K562 (cell line): ENCODE results near the gene CPED1. TPM values are rescaled to one million over a fixed set of nuclear protein-coding genes. Genes with fewer than 3 reads are reported as not detected.

Experiments
- ATAC-seq: fragments of 200-7000 bp; cut with Tn5 transposase; 3 replicates; pipeline ENCODE4 v1.9.1; 2020; ENCODE audit warnings: moderate library complexity
- BruUV-seq: library from RNA; stranded (reverse); fragments of 400-500 nt; replicated peaks from 2 replicates; lab custom pipeline; 2021; lab: Mats Ljungman, UMichigan
- CTCF ChIA-PET: fragments of 300-600 bp; formaldehyde crosslinking; extraction: SDS; loops from one replicate; lab custom pipeline; 2021; ENCODE audit warnings: low intra/inter-chr PET ratio; lab: Yijun Ruan, JAX
- POLR2A ChIA-PET: fragments of 300-600, 350-650 bp; sonication (Branson Sonifier 250); formaldehyde crosslinking; extraction: SDS; loops from one replicate; lab custom pipeline; 2021; ENCODE audit warnings: antibody characterized with exemption, inconsistent platforms; lab: Yijun Ruan, JAX
- DNase-seq, 4 experiments: peaks; one replicate each; pipeline versions ENCODE4 v3.0.0 to v3.0.0-alpha.2; 2011 to 2018; ENCODE audit warnings: low spot score in 3 of 4, mixed read lengths in 3 of 4; ENCODE audit errors: extremely low read depth in 1 of 4
- FAIRE-seq: peaks from 2 replicates; lab custom pipeline; 2011; peaks lifted over from hg19 to GRCh38; lab: Jason Lieb, UNC
- H2AFZ ChIP-seq: 2 replicates; pipeline ENCODE4 v1.6.0; 2011; ENCODE audit warnings: low read depth, low read length, control low read depth, inconsistent platforms
- H3K27ac ChIP-seq: fragments of 200-600 bp; 3 replicates; pipeline ENCODE4 v1.8.0; 2011; ENCODE audit warnings: low read depth, mild to moderate bottlenecking, control low read depth, inconsistent platforms, low read length, moderate library complexity, mixed read lengths; ENCODE audit errors: extremely low read depth
- H3K27me3 ChIP-seq, 2 experiments: fragments of 300-600 bp in 1 of 2; 2 replicates in 1 of 2; 3 replicates in 1 of 2; pipeline versions ENCODE4 v1.6.0 to v1.8.0; 2011; ENCODE audit warnings: inconsistent platforms in 2 of 2, low read length in 2 of 2, mild to moderate bottlenecking in 1 of 2, mixed read lengths in 1 of 2, moderate library complexity in 1 of 2; ENCODE audit not compliant: control insufficient read depth in 2 of 2, insufficient read depth in 2 of 2
- H3K36me3 ChIP-seq: fragments of 300-600 bp; 3 replicates; pipeline ENCODE4 v1.8.0; 2011; ENCODE audit warnings: mild to moderate bottlenecking, low read length, inconsistent platforms; ENCODE audit not compliant: control insufficient read depth, insufficient read depth
- H3K4me1 ChIP-seq, 2 experiments: fragments of 200-600 bp in 1 of 2; replicated peaks in 1 of 2; 2 replicates in 1 of 2; 3 replicates in 1 of 2; pipeline versions ENCODE4 v1.5.1 to v1.8.0; 2011; ENCODE audit warnings: inconsistent platforms in 2 of 2, low read length in 2 of 2, mild to moderate bottlenecking in 1 of 2, mixed read lengths in 1 of 2, moderate library complexity in 1 of 2; ENCODE audit not compliant: control insufficient read depth in 2 of 2, insufficient read depth in 2 of 2
- H3K4me2 ChIP-seq: 2 replicates; pipeline ENCODE4 v1.6.1; 2011; ENCODE audit warnings: low read length, control low read depth, inconsistent platforms, mixed read lengths; ENCODE audit not compliant: insufficient read depth
- H3K4me3 ChIP-seq: fragments of 200-600 bp; sonication (generic), shearing (Covaris generic); 2 replicates; pipeline ENCODE4 v1.5.1; 2016; ENCODE audit warnings: control low read depth, inconsistent platforms
- H3K79me2 ChIP-seq: fragments of 200-600 bp; 3 replicates; pipeline ENCODE4 v1.8.0; 2011; ENCODE audit warnings: low read length, inconsistent platforms; ENCODE audit not compliant: control insufficient read depth, insufficient read depth
- H3K9ac ChIP-seq, 2 experiments: 2 replicates each; pipeline versions ENCODE4 v1.6.0 to v1.6.1; 2011; ENCODE audit warnings: low read depth in 2 of 2, low read length in 2 of 2, control low read depth in 1 of 2, inconsistent platforms in 1 of 2, mild to moderate bottlenecking in 1 of 2, mixed read lengths in 1 of 2; ENCODE audit not compliant: insufficient read depth in 1 of 2
- H3K9me1 ChIP-seq: one replicate; pipeline ENCODE4 v1.6.0; 2011; ENCODE audit warnings: inconsistent platforms, mild to moderate bottlenecking, low read length, moderate library complexity; ENCODE audit not compliant: control insufficient read depth, insufficient read depth
- H3K9me3 ChIP-seq: replicated peaks from 2 replicates; pipeline ENCODE4 v1.5.1; 2011; ENCODE audit warnings: low read depth, low read length, inconsistent platforms; ENCODE audit not compliant: control insufficient read depth, insufficient read depth
- H4K20me1 ChIP-seq: replicated peaks from 2 replicates; pipeline ENCODE4 v1.6.1; 2011; ENCODE audit warnings: low read length, inconsistent platforms, mixed read lengths; ENCODE audit not compliant: control insufficient read depth, insufficient read depth
- WGBS: fragments of 100-300 bp; shearing (Covaris generic); methylation state at CpG from one replicate; pipeline ENCODE4 v1.1.6; 2016; ENCODE audit warnings: low coverage, mixed read lengths; ENCODE audit not compliant: insufficient coverage; ENCODE audit errors: missing lambda C conversion rate; 5-methylcytosine and 5-hydroxymethylcytosine counted together
- in situ Hi-C: fragments of 300-500 bp; cut with MboI; formaldehyde crosslinking; loops from 4 replicates; pipeline ENCODE4 v1.15.0; 2018; ENCODE audit warnings: inconsistent platforms, mixed read lengths
- intact Hi-C: fragments of 100-400 bp; cut with micrococcal nuclease; formaldehyde crosslinking; loops from 2 replicates; pipeline ENCODE4 v1.14.2; 2022
- polyA plus RNA-seq, 8 experiments: library from polyadenylated mRNA; depleted of rRNA in 4 of 8; stranded (reverse) in 5 of 8; unstranded in 3 of 8; fragments of >200 nt; fragmentation: Nextera tagmentation in 2 of 8; fragmentation: Illumina TruSeq in 1 of 8; extraction: Ambion mirVana in 2 of 8; extraction: Trizol in 1 of 8; gene quantifications; 2 replicates each; pipeline versions ENCODE4 v1.2.1 to v1.2.3, GENCODE V29; 2011 to 2014; ENCODE audit warnings: inconsistent platforms in 1 of 8, missing spikeins in 1 of 8
- total RNA-seq, 7 experiments: library from RNA; depleted of rRNA in 6 of 7; stranded (reverse); fragments of >200 nt in 6 of 7; fragmentation: Illumina TruSeq in 2 of 7; extraction: Trizol in 2 of 7; gene quantifications; 2 replicates each; pipeline versions ENCODE4 v1.2.1 to v1.2.3, GENCODE V29; 2011 to 2021; ENCODE audit warnings: low replicate concordance in 1 of 7
- TF ChIP-seq, protein P1 (sequence below): sonication (generic); formaldehyde crosslinking; IDR thresholded peaks from 2 replicates; pipeline ENCODE4 v1.8.0; 2022; ENCODE audit warnings: mild to moderate bottlenecking, missing genetic modification reagents
- TF ChIP-seq, protein P2 (sequence below), 2 experiments: fragments of 200-800 bp in 1 of 2; sonication (Bioruptor generic) in 1 of 2; sonication (generic) in 1 of 2; formaldehyde crosslinking in 1 of 2; IDR thresholded peaks in 1 of 2; conservative IDR thresholded peaks in 1 of 2; 2 replicates each; pipeline versions ENCODE4 v1.5.0 to v1.6.1; 2016 to 2020; ENCODE audit warnings: missing compliant biosample characterization in 1 of 2, missing genetic modification characterization in 1 of 2, missing genetic modification reagents in 1 of 2

The CPED1 gene
- total and polyA plus RNA-seq, 9 of the 15 experiments (the other 6 are each of a cell fraction or from before 2014, with no cell fraction given), result 195 to 393 (median 290) TPM

DNA sequence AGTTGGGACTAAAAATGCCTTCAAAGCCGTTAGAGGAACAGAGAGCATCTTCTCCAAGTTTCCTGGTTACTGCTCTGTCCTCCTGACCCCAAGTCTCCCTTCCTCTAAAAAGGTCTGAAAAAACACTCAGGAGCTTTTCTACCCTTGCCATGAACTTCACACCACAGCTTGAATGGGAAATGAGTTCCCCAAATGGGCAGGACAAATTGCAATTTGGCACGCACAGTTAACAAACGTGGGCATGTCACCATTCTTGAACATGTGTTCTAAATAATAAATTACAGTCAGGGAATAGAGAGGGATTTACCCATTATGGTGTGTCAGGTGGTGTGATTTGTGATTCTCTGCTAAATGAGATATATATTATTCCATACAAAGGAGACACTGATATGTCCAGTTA is 249.1 kb downstream of the CPED1 start:
- DNase-seq (no peak), FAIRE-seq (no peak)
- Histone ChIP-seq H4K20me1 (no peaks in the 10 kb centered on the region), H3K4me3 (no peak overlapping the region), H3K9me3 (no peaks in the 10 kb centered on the region), H2AFZ (no peak overlapping the region), H3K27me3 (no peaks in the 10 kb centered on the region), H3K36me3 (peaks cover 92% of the 10 kb centered on the region), H3K4me1 (no peaks in the 10 kb centered on the region)
- intact Hi-C loops, result no loop called here
- 92% methylated on average over 3 of the region's 3 CpGs for WGBS
- in situ Hi-C loops, result no loop called here
- no TSS peak for BruUV-seq
- TF ChIP-seq, protein P1, sequence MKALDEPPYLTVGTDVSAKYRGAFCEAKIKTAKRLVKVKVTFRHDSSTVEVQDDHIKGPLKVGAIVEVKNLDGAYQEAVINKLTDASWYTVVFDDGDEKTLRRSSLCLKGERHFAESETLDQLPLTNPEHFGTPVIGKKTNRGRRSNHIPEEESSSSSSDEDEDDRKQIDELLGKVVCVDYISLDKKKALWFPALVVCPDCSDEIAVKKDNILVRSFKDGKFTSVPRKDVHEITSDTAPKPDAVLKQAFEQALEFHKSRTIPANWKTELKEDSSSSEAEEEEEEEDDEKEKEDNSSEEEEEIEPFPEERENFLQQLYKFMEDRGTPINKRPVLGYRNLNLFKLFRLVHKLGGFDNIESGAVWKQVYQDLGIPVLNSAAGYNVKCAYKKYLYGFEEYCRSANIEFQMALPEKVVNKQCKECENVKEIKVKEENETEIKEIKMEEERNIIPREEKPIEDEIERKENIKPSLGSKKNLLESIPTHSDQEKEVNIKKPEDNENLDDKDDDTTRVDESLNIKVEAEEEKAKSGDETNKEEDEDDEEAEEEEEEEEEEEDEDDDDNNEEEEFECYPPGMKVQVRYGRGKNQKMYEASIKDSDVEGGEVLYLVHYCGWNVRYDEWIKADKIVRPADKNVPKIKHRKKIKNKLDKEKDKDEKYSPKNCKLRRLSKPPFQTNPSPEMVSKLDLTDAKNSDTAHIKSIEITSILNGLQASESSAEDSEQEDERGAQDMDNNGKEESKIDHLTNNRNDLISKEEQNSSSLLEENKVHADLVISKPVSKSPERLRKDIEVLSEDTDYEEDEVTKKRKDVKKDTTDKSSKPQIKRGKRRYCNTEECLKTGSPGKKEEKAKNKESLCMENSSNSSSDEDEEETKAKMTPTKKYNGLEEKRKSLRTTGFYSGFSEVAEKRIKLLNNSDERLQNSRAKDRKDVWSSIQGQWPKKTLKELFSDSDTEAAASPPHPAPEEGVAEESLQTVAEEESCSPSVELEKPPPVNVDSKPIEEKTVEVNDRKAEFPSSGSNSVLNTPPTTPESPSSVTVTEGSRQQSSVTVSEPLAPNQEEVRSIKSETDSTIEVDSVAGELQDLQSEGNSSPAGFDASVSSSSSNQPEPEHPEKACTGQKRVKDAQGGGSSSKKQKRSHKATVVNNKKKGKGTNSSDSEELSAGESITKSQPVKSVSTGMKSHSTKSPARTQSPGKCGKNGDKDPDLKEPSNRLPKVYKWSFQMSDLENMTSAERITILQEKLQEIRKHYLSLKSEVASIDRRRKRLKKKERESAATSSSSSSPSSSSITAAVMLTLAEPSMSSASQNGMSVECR (CRISPR knock-in tag), result no peak
- TF ChIP-seq, protein P2, sequence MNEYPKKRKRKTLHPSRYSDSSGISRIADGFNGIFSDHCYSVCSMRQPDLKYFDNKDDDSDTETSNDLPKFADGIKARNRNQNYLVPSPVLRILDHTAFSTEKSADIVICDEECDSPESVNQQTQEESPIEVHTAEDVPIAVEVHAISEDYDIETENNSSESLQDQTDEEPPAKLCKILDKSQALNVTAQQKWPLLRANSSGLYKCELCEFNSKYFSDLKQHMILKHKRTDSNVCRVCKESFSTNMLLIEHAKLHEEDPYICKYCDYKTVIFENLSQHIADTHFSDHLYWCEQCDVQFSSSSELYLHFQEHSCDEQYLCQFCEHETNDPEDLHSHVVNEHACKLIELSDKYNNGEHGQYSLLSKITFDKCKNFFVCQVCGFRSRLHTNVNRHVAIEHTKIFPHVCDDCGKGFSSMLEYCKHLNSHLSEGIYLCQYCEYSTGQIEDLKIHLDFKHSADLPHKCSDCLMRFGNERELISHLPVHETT (CRISPR knock-in tag; conservative IDR thresholded peaks at IDR 0.05 in 1 of 2, IDR thresholded peaks at IDR 0.05 in 1 of 2), result 0 out of 4 replicates have a peak, but pooled peaks of 1 of the 2 experiments have one; percentile 33
- TF ChIP-seq, all 486 proteins: peak for 1
- Histone ChIP-seq H3K4me2 (no peak overlapping the region), H3K9me1 (no peaks in the 10 kb centered on the region), H3K79me2 (no peaks in the 10 kb centered on the region; the same call in 2 of the 3 replicates), H3K9ac (no peak overlapping the region), H3K27ac (no peak overlapping the region)
- CTCF ChIA-PET, result no interaction called here
- ATAC-seq, result no peak
- POLR2A ChIA-PET, result interaction anchor here (0.7 to 0.8 kb wide), 2 partner anchors 30 to 65 kb away, joined by 3 read pairs; no protein-coding TSS in a partner anchor
